ENCODE data around the gene AIPL1.

DNA sequence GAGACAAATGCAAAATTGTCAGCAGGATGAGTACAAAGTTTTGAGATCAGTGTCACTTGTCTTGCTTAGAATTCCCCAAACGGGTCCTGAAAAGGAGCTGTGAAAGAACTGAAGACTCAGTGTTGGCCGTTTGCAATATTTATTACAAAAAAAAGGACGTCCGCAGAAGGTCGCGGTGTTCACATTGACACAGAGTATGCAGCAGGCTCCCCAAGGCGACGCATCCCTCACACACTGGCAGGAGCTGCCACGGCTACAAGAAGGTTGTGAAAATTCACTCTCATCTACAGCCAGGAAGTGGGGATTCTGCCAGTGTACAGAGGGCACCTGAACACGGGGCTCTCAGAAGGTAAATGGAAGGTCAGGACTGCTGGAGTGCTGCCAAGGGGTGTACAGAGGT is 26.2 kb downstream of the AIPL1 start:
- TF ChIP-seq, protein P1, sequence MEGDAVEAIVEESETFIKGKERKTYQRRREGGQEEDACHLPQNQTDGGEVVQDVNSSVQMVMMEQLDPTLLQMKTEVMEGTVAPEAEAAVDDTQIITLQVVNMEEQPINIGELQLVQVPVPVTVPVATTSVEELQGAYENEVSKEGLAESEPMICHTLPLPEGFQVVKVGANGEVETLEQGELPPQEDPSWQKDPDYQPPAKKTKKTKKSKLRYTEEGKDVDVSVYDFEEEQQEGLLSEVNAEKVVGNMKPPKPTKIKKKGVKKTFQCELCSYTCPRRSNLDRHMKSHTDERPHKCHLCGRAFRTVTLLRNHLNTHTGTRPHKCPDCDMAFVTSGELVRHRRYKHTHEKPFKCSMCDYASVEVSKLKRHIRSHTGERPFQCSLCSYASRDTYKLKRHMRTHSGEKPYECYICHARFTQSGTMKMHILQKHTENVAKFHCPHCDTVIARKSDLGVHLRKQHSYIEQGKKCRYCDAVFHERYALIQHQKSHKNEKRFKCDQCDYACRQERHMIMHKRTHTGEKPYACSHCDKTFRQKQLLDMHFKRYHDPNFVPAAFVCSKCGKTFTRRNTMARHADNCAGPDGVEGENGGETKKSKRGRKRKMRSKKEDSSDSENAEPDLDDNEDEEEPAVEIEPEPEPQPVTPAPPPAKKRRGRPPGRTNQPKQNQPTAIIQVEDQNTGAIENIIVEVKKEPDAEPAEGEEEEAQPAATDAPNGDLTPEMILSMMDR (IDR thresholded peaks at IDR 0.05 in 8 of 11, conservative IDR thresholded peaks at IDR 0.05 in 3 of 11): no peak
- no peak for TF ChIP-seq POLR2A (IDR thresholded peaks at IDR 0.05)
